Cerebellar cortex (tissue), 1 donor: ENCODE data around the gene DNAH2.

Experiments used
- DNase-seq: peaks from one replicate; pipeline ENCODE4 v3.0.0-alpha.2; 2015; ENCODE audit warnings: low spot score

The DNAH2 gene

GRCh38 chr17:7721612-7722011 lies 4.1 kb downstream of the DNAH2 start:
- no peak for DNase-seq

GRCh38 chr17:7727886-7728285 lies 10.3 kb downstream of the DNAH2 start:
- no peak for DNase-seq

DNA sequence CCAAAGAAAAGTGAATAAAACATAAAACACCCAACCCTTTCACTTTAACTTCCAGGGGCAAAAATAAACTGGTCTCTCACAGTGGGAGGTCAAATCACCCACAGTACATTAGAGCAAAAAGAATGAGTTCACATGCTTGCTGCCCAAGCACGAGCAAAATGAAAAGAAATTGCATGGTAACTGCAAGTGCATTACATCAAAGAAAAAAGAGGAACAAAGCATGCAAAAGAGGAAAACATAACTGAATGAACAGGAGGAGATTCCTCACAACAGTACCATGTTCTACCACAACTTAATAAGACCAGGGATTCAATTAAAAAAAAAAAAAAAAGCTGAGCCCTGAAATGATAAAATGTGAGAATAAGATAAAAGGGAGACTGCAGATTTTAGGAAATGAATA lies 12.3 kb downstream of the DNAH2 start:
- DNase-seq = no peak

- no peak for DNase-seq
Measured at GRCh38 chr17:7732981-7733539, 15.5 kb downstream of the DNAH2 start.

DNA sequence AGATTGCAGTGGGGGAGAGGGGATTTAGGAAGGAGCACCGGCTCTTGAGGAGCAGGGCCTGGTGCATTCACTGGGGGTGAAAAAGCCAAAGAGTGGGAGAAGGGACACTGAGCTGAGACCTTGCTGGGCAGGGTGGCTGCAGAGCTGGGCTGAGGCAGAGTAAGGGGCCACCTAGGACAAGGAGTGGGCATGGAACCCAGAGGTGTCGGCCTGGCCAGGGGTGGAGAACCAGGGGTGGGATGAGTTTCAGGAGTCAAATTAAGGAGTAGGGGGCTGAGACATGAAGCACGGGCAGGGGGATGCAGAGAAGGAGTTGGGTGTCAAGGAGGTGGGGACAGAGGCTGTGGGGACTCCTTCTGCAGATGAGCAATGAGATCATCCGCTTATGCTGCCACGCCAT lies 20.1 kb downstream of the DNAH2 start:
- DNase-seq = no peak

GRCh38 chr17:7739746-7740145 lies 22.2 kb downstream of the DNAH2 start:
- no peak for DNase-seq

DNA sequence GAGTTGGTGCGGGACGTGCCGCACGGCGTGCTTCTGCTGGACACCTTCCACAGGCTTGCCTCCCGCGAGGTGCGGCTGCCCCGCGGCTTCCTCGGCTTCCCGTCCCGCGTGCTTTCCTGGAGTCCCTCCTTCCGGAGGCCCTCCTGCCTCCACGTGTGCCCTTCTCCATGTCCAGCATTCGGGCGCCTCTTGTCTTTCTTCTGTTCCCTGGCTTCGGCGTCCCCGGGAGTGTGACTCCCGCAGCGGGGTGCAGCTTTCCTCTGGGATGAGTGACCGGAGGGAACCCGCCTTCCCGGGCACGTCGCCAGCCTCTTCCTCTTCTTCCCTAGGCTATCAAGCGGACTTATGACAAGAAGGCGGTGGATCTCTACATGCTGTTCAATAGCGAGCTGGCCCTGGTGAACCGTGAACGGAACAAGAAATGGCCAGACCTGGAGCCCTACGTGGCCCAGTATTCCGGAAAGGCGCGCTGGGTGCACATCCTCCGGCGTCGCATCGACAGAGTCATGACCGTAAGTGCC lies 23.0 kb downstream of the DNAH2 start:
- DNase-seq = no peak

- no peak for DNase-seq
Measured at GRCh38 chr17:7742729-7743128, 25.2 kb downstream of the DNAH2 start.

DNA sequence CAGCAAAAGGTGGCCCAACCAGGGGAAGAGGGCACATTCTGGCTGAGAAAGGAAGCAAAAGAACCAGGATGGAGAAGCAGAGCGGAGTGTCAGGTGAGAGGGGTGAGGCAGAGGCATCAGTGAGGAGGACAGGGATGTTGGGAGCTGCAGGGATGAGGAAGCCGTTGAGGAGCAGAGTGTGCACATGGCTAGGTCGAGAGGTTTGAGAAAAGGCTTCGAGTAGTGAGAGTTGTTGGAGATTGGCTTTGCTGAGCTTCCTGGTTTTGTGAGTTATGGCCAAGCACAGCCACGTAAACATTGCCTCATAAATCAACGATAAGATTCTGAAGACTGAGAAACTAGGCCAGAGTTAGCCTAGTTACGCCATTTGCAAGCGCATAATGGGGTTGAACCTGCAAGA lies 26.9 kb downstream of the DNAH2 start:
- no peak for DNase-seq

DNA sequence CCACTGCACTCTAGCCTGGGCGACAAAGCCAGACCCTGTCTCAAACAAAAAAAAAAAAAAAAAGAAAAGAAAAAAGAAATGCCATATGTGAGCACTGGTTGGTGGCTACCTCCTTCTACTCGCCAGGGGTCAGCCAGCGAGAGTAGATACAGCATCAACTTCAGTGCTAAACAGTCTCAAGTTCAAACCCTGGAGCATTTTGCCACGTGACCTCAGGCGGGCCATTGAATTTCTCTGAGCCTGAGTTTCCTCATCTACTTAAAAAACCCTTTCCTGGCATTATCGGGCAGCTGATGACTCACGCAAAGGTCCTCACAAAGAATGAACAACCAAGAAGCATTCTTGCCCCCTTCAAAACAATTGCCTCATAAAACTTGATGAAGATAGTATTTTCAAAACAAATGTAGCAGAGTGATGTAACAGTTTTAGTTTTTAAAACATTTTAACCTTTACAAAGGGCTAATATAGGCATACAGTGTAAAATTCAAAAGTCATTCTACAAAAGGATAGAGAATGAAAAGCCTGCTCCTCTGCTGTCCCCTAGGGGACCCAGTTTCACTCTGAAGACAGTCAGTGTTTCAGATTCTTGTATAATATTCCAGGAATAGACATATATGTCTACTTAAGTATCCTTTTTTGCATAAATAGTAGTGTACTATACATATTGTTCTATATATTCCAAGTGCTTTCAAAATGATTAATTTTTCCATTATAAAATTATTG lies 28.4 kb downstream of the DNAH2 start:
- DNase-seq = no peak

- no peak for DNase-seq
Measured at GRCh38 chr17:7747635-7748071, 30.1 kb downstream of the DNAH2 start.

DNA sequence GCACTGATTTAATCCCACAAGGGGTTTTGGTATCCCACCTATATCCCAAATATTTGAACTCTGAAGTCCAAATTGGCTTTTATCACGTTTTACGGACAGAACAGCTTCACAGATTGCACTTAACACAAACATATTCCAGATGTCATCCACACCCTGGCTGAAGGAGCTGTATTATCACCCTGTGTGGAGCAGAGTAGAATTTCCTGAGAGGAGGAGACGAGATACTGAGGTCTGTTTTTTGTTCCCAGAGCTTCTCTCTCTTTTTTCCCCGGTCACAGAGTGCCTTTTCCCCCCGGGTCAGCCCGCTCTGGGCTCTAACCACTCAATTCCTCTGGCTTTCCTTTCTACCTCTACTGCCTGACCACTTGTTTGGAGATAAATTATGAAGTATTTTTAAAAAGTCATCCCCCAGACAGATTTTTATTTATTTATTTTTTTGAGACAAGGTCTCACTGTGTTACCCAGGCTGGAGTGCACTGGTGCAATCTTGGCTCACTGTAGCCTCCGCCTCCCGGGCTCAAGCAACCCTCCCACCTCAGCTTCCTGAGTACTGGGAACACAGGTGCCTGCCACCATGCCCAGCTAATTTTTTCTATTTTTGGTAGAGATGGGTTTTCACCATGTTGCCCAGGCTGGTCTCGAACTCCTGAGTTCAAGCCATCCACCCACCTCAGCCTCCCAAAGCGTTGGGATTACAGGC lies 30.7 kb downstream of the DNAH2 start:
- DNase-seq = no peak

DNA sequence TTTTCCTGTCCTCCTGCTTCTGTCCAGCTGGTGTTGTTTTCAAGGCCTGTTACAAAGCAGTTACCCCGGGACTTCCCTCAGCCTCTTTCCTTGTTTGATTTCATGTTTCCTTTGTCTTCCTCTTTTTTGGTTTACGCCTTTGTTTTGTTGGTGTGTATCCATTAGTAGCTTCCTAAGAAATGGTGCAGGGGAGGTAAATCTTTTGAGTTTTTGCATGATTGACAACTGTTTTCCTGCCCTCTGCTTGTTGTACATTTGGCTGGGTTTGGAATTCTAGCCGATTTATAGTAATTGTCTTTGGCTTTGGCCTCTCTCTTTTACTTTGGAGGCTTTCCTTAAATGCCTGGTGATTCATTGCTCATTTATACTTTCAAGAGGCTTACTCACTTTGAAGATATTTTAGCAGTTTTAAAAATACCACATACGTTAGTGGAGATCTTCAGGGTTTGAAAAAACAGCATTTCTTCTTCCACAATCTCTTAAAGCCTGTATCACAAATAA lies 32.8 kb downstream of the DNAH2 start:
- DNase-seq = no peak

DNA sequence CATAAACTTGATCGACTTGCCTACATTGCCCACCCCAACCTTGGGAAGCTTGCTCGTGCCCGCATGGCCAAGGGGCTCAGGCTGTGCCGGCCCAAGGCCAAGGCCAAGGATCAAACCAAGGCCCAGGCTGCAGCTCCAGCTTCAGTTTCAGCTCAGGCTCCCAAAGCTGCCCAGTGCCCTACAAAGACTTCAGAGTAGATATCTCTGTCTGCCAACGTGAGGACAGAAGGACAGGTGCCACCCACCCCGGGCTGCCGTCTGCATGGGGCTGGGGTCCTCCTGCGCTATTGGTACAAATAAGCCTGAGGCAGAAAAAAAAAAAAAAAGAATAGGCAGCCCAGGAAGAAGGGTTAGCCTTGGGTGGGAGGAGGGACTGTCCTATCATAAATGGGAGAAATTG lies 37.1 kb downstream of the DNAH2 start:
- no peak for DNase-seq

DNA sequence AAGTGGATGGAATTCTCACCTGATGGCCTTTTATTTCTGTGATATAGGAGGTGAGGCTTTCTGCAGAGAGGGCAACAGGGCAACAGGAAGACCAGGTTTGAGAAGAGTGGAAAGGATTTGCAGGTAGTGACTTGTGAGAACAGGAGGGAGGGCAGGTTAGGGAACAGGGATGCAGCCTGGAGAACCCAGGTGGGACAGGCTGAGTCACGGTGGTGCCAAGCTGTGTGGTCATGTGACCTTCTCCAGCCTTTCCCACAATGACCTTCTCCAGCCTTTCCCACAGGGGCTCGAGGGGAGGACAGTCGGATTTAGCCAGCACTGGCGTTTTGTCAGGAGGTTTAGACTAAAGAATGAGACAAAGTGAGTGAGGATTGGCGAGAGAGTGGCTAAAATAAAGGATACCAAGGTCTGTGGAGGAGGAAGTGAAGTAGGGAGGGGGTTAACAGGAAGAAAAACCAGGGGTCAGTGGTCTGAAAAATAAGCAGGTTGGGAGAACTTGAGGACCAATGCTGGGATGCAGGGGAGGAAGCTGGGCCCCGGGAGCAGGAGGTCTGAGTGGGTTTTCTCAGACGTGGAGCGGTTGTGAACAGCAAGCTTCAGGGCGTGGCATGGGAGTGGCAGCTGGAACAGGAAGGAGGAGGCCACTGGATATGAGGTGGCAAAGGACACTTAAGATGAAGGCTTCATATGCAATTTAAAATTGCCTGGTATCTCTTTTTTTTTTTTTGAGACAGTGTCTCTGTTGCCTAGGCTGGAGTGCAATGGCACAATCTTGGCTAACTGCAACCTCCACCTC lies 37.7 kb downstream of the DNAH2 start:
- DNase-seq = no peak

- DNase-seq = no peak
Measured at GRCh38 chr17:7756968-7757367, 39.4 kb downstream of the DNAH2 start.

DNA sequence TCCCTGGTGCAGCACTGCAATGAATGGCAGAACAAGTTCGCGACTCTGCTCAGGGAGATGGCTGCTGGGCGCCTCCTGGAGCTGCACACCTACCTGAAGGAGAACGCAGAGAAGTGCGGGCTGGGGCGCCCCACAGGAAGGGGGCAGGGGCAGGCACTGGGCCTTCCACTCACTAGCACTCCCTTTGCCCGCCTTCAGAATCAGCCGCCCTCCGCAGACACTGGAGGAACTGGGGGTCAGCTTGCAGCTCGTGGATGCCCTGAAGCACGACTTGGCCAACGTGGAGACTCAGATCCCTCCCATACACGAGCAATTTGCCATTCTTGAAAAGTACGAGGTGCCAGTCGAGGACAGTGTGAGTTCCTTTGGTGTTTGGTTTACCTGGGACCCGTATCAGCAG lies 46.4 kb downstream of the DNAH2 start:
- no peak for DNase-seq

DNA sequence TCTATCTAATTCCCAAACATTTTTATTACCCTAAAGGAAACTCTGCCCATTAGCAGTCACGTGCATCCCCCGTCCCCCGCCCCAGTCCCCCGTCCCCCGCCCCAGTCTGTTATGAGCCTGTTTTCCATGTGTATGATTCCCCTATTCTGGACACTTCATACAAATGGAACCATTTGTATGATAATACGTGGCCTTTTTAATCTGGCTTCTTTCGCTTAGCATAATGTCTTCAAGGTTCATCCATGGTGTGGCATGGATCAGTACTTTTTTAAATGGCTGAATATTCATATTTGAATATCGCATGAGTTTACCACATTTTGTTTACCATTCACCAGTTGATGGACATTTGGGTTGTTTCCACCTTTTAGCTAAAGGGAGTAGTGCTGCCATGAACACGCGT lies 49.5 kb downstream of the DNAH2 start:
- no peak for DNase-seq

GRCh38 chr17:7767405-7768021 lies 50.0 kb downstream of the DNAH2 start:
- DNase-seq = peak; percentile 27

- DNase-seq = no peak
Measured at GRCh38 chr17:7769854-7770253, 52.3 kb downstream of the DNAH2 start.

- no peak for DNase-seq
Measured at GRCh38 chr17:7774055-7774521, 56.5 kb downstream of the DNAH2 start.

- DNase-seq = no peak
Measured at GRCh38 chr17:7775051-7775450, 57.5 kb downstream of the DNAH2 start.
